Calu3 (cell line): ENCODE results near the gene TASOR2. TPM values are rescaled to one million over a fixed set of nuclear protein-coding genes. Genes with fewer than 3 reads are reported as not detected.

Experiments
- Bru-seq: library from RNA; stranded (reverse); fragments of 400-500 nt; gene quantifications from one replicate; lab custom pipeline; 2021; lab: Mats Ljungman, UMichigan
- BruChase-seq, 2 experiments: library from RNA; stranded (reverse); fragments of 400-500 nt; gene quantifications; one replicate each; lab custom pipeline; 2021; lab: Mats Ljungman, UMichigan
- BruUV-seq: library from RNA; stranded (reverse); fragments of 400-500 nt; replicated peaks from 2 replicates; lab custom pipeline; 2021; lab: Mats Ljungman, UMichigan
- CTCF ChIA-PET: fragments of 300-600 bp; sonication (Branson Sonifier 250); formaldehyde crosslinking; loops from one replicate; lab custom pipeline; 2022; ENCODE audit warnings: antibody characterized with exemption; lab: Charles Lee
- DNase-seq: peaks from one replicate; pipeline ENCODE4 v3.0.0; 2022
- H3K27ac Mint-ChIP-seq: one replicate; pipeline ENCODE4 v1.8.0; 2022; ENCODE audit warnings: mixed read lengths; ENCODE audit not compliant: unreplicated experiment
- H3K27me3 Mint-ChIP-seq: one replicate; pipeline ENCODE4 v1.8.0; 2022; ENCODE audit warnings: mixed read lengths; ENCODE audit not compliant: unreplicated experiment
- H3K36me3 Mint-ChIP-seq: one replicate; pipeline ENCODE4 v1.8.0; 2022; ENCODE audit warnings: mild to moderate bottlenecking, moderate library complexity, mixed read lengths; ENCODE audit not compliant: insufficient read depth, unreplicated experiment
- H3K4me1 Mint-ChIP-seq: one replicate; pipeline ENCODE4 v1.8.0; 2022; ENCODE audit warnings: mild to moderate bottlenecking, low read depth, mixed read lengths; ENCODE audit not compliant: unreplicated experiment
- H3K4me3 Mint-ChIP-seq: one replicate; pipeline ENCODE4 v1.8.0; 2022; ENCODE audit warnings: mild to moderate bottlenecking, low read depth, moderate library complexity, mixed read lengths; ENCODE audit not compliant: unreplicated experiment
- H3K9me3 Mint-ChIP-seq: one replicate; pipeline ENCODE4 v1.8.0; 2022; ENCODE audit warnings: low read depth, mixed read lengths; ENCODE audit not compliant: unreplicated experiment
- CTCF ChIP-seq: fragments of 200-600 bp; IDR thresholded peaks from one replicate; pipeline ENCODE4 v1.8.0; 2022; ENCODE audit warnings: antibody characterized with exemption; ENCODE audit not compliant: unreplicated experiment
- intact Hi-C: fragments of 100-400 bp; cut with micrococcal nuclease; formaldehyde crosslinking; loops from one replicate; pipeline ENCODE4 v1.10.0; 2022; ENCODE audit not compliant: unreplicated experiment
- long read RNA-seq: library from polyadenylated mRNA; stranded (forward); transcript quantifications from one replicate; pipeline ENCODE4 v2.0.0, GENCODE V29; 2022
- total RNA-seq: library from RNA; stranded (reverse); gene quantifications from 2 replicates; pipeline ENCODE4 v1.2.3, GENCODE V29; 2022

The TASOR2 gene
- total RNA-seq, result 80.5 and 88.9 TPM in 2 replicates
- Bru-seq, nascent RNA, result percentile 92 among the genes with signal in this experiment
- BruChase-seq, experiment 1, labeled RNA remaining after a 6-hour chase, result percentile 93 among the genes with signal in this experiment
- BruChase-seq, experiment 2, labeled RNA remaining after a 2-hour chase, result percentile 96 among the genes with signal in this experiment
- long read RNA-seq, partial matches to known transcripts, result 11 of 16 reads
- long read RNA-seq, other reads (novel, unspliced or antisense), result 5 of 16 reads

GRCh38 chr10:5684318-5684970, at the start of gene TASOR2:
TASOR2 (plus strand) TSS chr10:5684838; CDS start chr10:5720643, 35,805 bp downstream.
- no peaks in the 10 kb centered on the region for H3K27me3 Mint-ChIP-seq
- peak within 1 kb of the TSS; percentile 90 for H3K27ac Mint-ChIP-seq
- BruUV-seq, result TSS peak; percentile 87
- no peak for TF ChIP-seq CTCF
- H3K9me3 Mint-ChIP-seq, result no peaks in the 10 kb centered on the region
- H3K4me3 Mint-ChIP-seq, result peak within 1 kb of the TSS; percentile 84
- H3K4me1 Mint-ChIP-seq, result peaks cover 18% of the 10 kb centered on the region
- H3K36me3 Mint-ChIP-seq, result peaks cover 28% of the 10 kb centered on the region
- peak; percentile 97 for DNase-seq
- CTCF ChIA-PET, result interaction anchor here (0.8 kb wide), 1 partner anchor 25 kb away, joined by 3 read pairs; no protein-coding TSS in a partner anchor
- intact Hi-C loops, result no loop called here

GRCh38 chr10:5634918-5635317, 49.7 kb upstream of the TASOR2 start:
- no peak overlapping the region for H3K27ac Mint-ChIP-seq
- H3K4me3 Mint-ChIP-seq, result no peak overlapping the region
- CTCF ChIA-PET, result no interaction called here
- peaks cover 23% of the 10 kb centered on the region for H3K4me1 Mint-ChIP-seq
- H3K27me3 Mint-ChIP-seq, result no peaks in the 10 kb centered on the region
- H3K9me3 Mint-ChIP-seq, result no peaks in the 10 kb centered on the region
- no TSS peak for BruUV-seq
- H3K36me3 Mint-ChIP-seq, result peaks cover 10% of the 10 kb centered on the region
- intact Hi-C loops, result no loop called here
- DNase-seq, result no peak
- TF ChIP-seq CTCF, result no peak

- DNase-seq, result no peak
- TF ChIP-seq CTCF, result no peak
- Mint-ChIP-seq H3K4me3 (no peak overlapping the region), H3K36me3 (peaks cover 18% of the 10 kb centered on the region), H3K9me3 (no peaks in the 10 kb centered on the region), H3K27me3 (no peaks in the 10 kb centered on the region), H3K4me1 (no peaks in the 10 kb centered on the region), H3K27ac (no peak overlapping the region)
- intact Hi-C loops, result no loop called here
- BruUV-seq, result no TSS peak
- CTCF ChIA-PET, result no interaction called here
These were observed 46.1 kb upstream of the TASOR2 start for GRCh38 chr10:5638494-5638893.

GRCh38 chr10:5639066-5639465, 45.6 kb upstream of the TASOR2 start:
- CTCF ChIA-PET, result no interaction called here
- H3K27me3 Mint-ChIP-seq, result no peaks in the 10 kb centered on the region
- H3K4me1 Mint-ChIP-seq, result no peaks in the 10 kb centered on the region
- no peak for TF ChIP-seq CTCF
- no peaks in the 10 kb centered on the region for H3K9me3 Mint-ChIP-seq
- H3K4me3 Mint-ChIP-seq, result no peak overlapping the region
- H3K27ac Mint-ChIP-seq, result no peak overlapping the region
- intact Hi-C loops, result no loop called here
- H3K36me3 Mint-ChIP-seq, result peaks cover 18% of the 10 kb centered on the region
- BruUV-seq, result no TSS peak
- no peak for DNase-seq
